ENCODE results near the gene CYP24A1.

GRCh38 chr20:54134445-54135220, 39.2 kb downstream of the CYP24A1 start:
- TF ChIP-seq, protein P1, sequence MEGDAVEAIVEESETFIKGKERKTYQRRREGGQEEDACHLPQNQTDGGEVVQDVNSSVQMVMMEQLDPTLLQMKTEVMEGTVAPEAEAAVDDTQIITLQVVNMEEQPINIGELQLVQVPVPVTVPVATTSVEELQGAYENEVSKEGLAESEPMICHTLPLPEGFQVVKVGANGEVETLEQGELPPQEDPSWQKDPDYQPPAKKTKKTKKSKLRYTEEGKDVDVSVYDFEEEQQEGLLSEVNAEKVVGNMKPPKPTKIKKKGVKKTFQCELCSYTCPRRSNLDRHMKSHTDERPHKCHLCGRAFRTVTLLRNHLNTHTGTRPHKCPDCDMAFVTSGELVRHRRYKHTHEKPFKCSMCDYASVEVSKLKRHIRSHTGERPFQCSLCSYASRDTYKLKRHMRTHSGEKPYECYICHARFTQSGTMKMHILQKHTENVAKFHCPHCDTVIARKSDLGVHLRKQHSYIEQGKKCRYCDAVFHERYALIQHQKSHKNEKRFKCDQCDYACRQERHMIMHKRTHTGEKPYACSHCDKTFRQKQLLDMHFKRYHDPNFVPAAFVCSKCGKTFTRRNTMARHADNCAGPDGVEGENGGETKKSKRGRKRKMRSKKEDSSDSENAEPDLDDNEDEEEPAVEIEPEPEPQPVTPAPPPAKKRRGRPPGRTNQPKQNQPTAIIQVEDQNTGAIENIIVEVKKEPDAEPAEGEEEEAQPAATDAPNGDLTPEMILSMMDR (IDR thresholded peaks at IDR 0.05) = no peak
- no peak for TF ChIP-seq EZH2 (IDR thresholded peaks at IDR 0.05)
- TF ChIP-seq EZH2phosphoT487 (IDR thresholded peaks at IDR 0.05) = no peak

Measured in neural progenitor cell (in vitro differentiated cells).